SK-N-MC (cell line): ENCODE measurements around the gene OR8D1.

ENCODE experiments used
- EZH2 ChIP-seq: fragments of 200-600 bp; sonication (generic); IDR thresholded peaks from one replicate; pipeline ENCODE4 v1.6.1; 2017; ENCODE audit warnings: antibody characterized with exemption
- POLR2AphosphoS5 ChIP-seq: IDR thresholded peaks from 2 replicates; pipeline ENCODE4 v1.6.1; 2012; ENCODE audit warnings: mild to moderate bottlenecking, low read depth, low read length, borderline replicate concordance

GRCh38 chr11:124311269-124311668, 2.5 kb downstream of the OR8D1 start:
- TF ChIP-seq EZH2 (no peak), POLR2AphosphoS5 (no peak)
